Tibial nerve (tissue), 4 donors: ENCODE measurements around the gene EPS8. TPM values are rescaled to one million over a fixed set of nuclear protein-coding genes. Genes with fewer than 3 reads are reported as not detected.

Experiments
- DNase-seq, 2 donors: peaks; one replicate each; pipeline ENCODE4 v3.0.0-alpha.2; 2019; ENCODE audit warnings: low spot score in 2 of 2
- H3K27ac ChIP-seq, 4 donors: fragments of 200-600 bp; sonication (generic) in 3 of 4; one replicate each; pipeline ENCODE4 v1.5.1; 2017 to 2019; ENCODE audit warnings: mild to moderate bottlenecking in 1 of 4
- H3K27me3 ChIP-seq, 2 donors: fragments of 200-600 bp; sonication (generic) in 1 of 2; one replicate each; pipeline versions ENCODE4 v1.5.1 to v1.6.0; 2017 to 2019
- H3K36me3 ChIP-seq, 3 donors: fragments of 200-600 bp; sonication (generic); one replicate each; pipeline ENCODE4 v1.5.1; 2018 to 2019
- H3K4me1 ChIP-seq, 4 donors: fragments of 200-600 bp; sonication (generic) in 3 of 4; one replicate each; pipeline ENCODE4 v1.5.1; 2017 to 2019
- H3K4me3 ChIP-seq, 4 donors: fragments of 200-600 bp; sonication (generic) in 3 of 4; one replicate each; pipeline ENCODE4 v1.5.1; 2017 to 2019; ENCODE audit warnings: mild to moderate bottlenecking in 1 of 4, moderate library complexity in 1 of 4
- H3K9me3 ChIP-seq, 4 donors: fragments of 200-600 bp; sonication (generic) in 3 of 4; one replicate each; pipeline ENCODE4 v1.5.1; 2017 to 2019
- EP300 ChIP-seq, 2 donors: sonication (generic); formaldehyde crosslinking; IDR thresholded peaks; one replicate each; pipeline ENCODE4 v1.6.1; 2017; ENCODE audit warnings: antibody characterized with exemption in 2 of 2, mild to moderate bottlenecking in 1 of 2
- POLR2A ChIP-seq, 2 donors: fragments of 450-650 bp; IDR thresholded peaks; one replicate each; pipeline ENCODE4 v1.6.1; 2017; ENCODE audit warnings: antibody characterized with exemption in 2 of 2, mild to moderate bottlenecking in 2 of 2, moderate library complexity in 2 of 2
- WGBS, 2 donors: methylation state at CpG; one replicate each; pipeline ENCODE4 v1.1.5; 2018; 5-methylcytosine and 5-hydroxymethylcytosine counted together
- total RNA-seq, 4 donors: library from RNA; depleted of rRNA; stranded (reverse); fragments of >200 nt; gene quantifications; one replicate each; pipeline ENCODE4 v1.1.0, GENCODE V29; 2016
- TF ChIP-seq, protein P1 (sequence below), 5 experiments: fragments of 200-600 bp in 3 of 5; fragments of 450-650 bp in 2 of 5; sonication (generic) in 3 of 5; IDR thresholded peaks; one replicate each; pipeline ENCODE4 v1.5.1; 2016 to 2019; ENCODE audit warnings: antibody characterized with exemption in 5 of 5, mild to moderate bottlenecking in 3 of 5, moderate library complexity in 2 of 5

EPS8 gene
- total RNA-seq, 4 donors from 2014 or later, result 153 to 215 (median 193) TPM

DNA sequence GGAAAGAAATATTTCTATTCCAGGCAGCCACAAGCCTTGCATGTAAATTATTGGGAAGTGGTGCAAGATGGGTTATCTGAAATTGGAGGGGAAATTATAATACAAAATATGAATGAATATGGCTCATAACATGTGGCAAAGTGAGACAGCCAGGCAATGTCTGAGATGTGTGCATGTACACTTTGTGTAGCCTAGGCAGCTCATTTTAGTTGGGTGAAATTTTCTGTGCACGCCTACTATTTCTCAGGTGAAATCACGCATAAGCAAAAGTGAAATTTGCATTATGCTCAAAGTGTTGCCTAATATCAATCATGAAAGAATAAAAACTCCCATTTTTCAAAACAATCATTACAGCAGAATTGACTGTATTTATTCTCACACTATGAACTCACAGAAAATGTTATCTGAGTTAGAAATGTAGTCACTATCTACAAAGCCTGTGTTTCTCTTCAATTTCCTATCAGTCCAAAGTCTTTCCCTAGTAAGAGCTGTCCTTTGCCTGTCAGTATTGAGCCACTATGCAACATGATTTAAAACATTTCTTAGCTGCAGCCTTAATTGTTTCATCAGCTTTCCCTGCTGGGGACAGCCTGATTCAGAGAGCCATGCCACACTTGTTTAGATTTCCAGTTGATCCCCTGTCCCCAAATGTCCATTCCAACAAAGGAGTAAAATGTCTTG, 80.7 kb downstream of the EPS8 start:
- Histone ChIP-seq H3K27ac (no peak overlapping the region), H3K9me3 (no peaks in the 10 kb centered on the region), H3K36me3 (no peaks in the 10 kb centered on the region), H3K4me3 (no peak overlapping the region), H3K27me3 (no peaks in the 10 kb centered on the region), H3K4me1 (peaks cover 0 to 53% (median 15%) of the 10 kb centered on the region in 4 donors)
- no peak for DNase-seq
- WGBS, 2 donors, result 99 to 100% methylated on average over 2 of the region's 2 CpGs
- no peak for TF ChIP-seq EP300 (IDR thresholded peaks at IDR 0.05)
- TF ChIP-seq POLR2A (IDR thresholded peaks at IDR 0.05), result no peak
- TF ChIP-seq, protein P1, sequence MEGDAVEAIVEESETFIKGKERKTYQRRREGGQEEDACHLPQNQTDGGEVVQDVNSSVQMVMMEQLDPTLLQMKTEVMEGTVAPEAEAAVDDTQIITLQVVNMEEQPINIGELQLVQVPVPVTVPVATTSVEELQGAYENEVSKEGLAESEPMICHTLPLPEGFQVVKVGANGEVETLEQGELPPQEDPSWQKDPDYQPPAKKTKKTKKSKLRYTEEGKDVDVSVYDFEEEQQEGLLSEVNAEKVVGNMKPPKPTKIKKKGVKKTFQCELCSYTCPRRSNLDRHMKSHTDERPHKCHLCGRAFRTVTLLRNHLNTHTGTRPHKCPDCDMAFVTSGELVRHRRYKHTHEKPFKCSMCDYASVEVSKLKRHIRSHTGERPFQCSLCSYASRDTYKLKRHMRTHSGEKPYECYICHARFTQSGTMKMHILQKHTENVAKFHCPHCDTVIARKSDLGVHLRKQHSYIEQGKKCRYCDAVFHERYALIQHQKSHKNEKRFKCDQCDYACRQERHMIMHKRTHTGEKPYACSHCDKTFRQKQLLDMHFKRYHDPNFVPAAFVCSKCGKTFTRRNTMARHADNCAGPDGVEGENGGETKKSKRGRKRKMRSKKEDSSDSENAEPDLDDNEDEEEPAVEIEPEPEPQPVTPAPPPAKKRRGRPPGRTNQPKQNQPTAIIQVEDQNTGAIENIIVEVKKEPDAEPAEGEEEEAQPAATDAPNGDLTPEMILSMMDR (IDR thresholded peaks at IDR 0.05), result no peak

DNA sequence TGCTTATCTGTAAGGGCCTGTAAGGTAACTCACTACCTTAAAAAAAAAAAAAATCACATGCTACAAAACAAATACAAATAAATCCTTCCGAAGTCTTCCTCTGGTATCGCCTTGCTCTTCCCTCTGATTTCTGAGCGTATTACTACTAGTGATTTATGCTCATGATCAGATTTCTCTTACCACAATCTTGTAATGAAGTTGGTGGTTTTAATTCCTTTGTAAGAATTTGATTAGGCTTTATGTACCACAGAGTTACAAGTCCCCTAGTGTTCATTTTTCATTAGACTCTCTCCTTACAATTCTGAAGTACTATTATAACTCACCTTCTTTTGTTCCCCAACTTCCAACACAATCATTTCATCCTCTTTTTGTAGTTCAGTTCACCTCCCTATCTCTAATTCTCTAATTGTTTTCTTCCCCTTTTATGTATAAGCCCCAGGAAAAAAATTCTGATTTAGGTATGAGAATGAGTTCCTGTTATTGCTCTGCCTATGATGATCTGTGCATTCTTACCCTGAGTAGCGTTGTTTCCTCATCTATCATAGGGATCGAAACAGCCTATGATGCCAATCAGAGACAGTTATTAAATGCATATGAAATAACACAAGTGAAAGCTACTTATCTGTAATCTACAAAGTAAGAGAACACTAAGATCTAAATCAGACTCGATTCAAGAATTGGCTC, 81.5 kb downstream of the EPS8 start:
- TF ChIP-seq, protein P1 (IDR thresholded peaks at IDR 0.05), result no peak
- Histone ChIP-seq H3K9me3 (no peaks in the 10 kb centered on the region), H3K27me3 (no peaks in the 10 kb centered on the region), H3K27ac (no peak overlapping the region), H3K36me3 (no peaks in the 10 kb centered on the region), H3K4me1 (peaks cover 0 to 55% (median 16%) of the 10 kb centered on the region in 4 donors), H3K4me3 (no peak overlapping the region)
- DNase-seq, result no peak
- 90 to 91% methylated on average over 6 of the region's 6 CpGs for WGBS, 2 donors

DNA sequence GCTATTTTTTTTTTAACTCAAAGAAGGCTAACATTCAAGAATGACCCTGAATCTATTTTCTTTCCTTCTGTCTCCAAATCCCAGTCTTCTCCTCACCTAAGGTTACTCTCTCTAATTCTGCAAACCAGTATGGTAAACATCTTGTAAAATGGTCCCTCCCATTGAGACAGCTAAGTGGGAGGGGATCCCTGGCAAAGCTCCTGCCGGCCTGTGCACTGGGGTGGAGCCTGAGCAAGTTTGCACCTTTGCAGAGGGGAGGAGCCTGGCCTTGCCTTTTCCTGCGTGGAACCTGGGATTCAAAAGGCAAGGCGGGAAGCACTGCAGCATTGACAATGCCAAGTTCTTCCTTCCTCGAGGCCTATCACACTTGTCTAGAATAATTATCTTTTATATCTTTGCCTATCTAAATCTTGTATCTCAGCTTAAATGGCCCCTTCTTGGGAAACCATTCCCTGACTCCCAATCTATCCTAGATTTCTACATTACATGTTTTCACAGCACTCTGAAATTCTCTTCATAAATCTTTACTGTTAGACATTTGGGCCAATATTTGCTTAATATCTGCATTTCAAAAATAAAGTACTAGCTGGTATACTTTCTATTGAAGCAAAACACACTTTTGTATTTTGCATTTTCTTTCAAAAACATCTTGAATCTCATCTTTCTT, 83.0 kb downstream of the EPS8 start:
- Histone ChIP-seq H3K36me3 (no peaks in the 10 kb centered on the region), H3K4me3 (no peak overlapping the region), H3K27ac (peak overlapping the region in 1 of 4 donors; percentile 15), H3K27me3 (no peaks in the 10 kb centered on the region), H3K4me1 (peaks cover 3 to 62% (median 27%) of the 10 kb centered on the region in 4 donors), H3K9me3 (no peaks in the 10 kb centered on the region)
- TF ChIP-seq EP300 (IDR thresholded peaks at IDR 0.05), result no peak
- TF ChIP-seq, protein P1 (IDR thresholded peaks at IDR 0.05), result no peak
- TF ChIP-seq POLR2A (IDR thresholded peaks at IDR 0.05), result no peak
- DNase-seq, result no peak
- WGBS, 2 donors, result 85 to 86% methylated on average over 4 of the region's 4 CpGs

DNA sequence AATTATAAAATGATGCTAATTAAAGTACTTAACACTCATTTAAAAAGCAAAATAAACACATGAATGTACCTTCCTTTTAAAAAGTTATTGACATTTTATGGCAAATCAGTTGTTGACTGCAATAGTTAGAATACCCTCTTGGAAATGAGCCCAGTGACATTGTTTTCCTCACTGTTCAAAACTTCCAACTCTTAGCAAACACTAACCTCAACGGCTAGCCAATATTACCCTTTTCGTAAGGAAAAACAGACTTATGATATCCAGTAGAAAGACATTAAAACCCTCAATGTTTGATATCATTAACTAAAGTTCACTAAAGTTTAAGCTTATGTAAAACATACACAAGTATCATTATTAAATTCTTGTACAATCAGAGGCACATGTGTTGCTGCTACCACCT, 83.6 kb downstream of the EPS8 start:
- no peaks in the 10 kb centered on the region for H3K9me3 ChIP-seq
- no peak for DNase-seq
- peaks cover 3 to 68% (median 32%) of the 10 kb centered on the region in 4 donors for H3K4me1 ChIP-seq
- TF ChIP-seq, protein P1 (IDR thresholded peaks at IDR 0.05), result no peak
- TF ChIP-seq EP300 (IDR thresholded peaks at IDR 0.05), result no peak
- TF ChIP-seq POLR2A (IDR thresholded peaks at IDR 0.05), result no peak
- H3K36me3 ChIP-seq, result no peaks in the 10 kb centered on the region
- 39 to 64% methylated on average over 2 of the region's 2 CpGs for WGBS, 2 donors
- no peak overlapping the region for H3K4me3 ChIP-seq
- H3K27ac ChIP-seq, result no peak overlapping the region
- H3K27me3 ChIP-seq, result no peaks in the 10 kb centered on the region

DNA sequence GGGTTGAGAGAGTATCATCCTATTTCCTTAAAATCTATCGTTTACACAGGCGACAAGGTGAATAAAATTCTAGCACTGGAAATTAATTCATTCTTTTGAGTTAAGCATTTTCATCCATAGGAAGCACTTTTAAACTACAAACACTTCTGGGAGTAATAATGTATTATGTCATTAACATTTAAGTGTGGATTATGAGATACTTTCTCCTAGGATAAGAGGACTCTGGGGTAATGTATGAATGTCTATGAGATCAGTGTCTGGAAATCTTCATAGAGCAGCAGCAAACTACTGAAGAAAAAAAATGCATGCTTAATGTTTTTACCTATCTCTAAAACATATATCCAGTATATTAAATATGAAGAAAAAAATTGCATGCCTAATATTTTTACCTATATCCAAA, 86.9 kb downstream of the EPS8 start:
- Histone ChIP-seq H3K27me3 (no peaks in the 10 kb centered on the region), H3K4me3 (no peak overlapping the region), H3K9me3 (no peaks in the 10 kb centered on the region), H3K4me1 (peaks cover 3 to 75% (median 37%) of the 10 kb centered on the region in 4 donors), H3K27ac (peak overlapping the region; percentile 12 to 88 (median 53)), H3K36me3 (no peaks in the 10 kb centered on the region)
- WGBS, 2 donors, result 50 to 58% methylated on average over 2 of the region's 2 CpGs
- no peak for DNase-seq
- TF ChIP-seq, protein P1 (IDR thresholded peaks at IDR 0.05), result no peak
- TF ChIP-seq EP300 (IDR thresholded peaks at IDR 0.05), result no peak
- no peak for TF ChIP-seq POLR2A (IDR thresholded peaks at IDR 0.05)
